Adipocyte (in vitro differentiated cells): Measurements from ENCODE around the gene SLIT3.

ENCODE experiments used
- DNase-seq: peaks from one replicate; pipeline ENCODE4 v3.0.0-alpha.2; 2015; ENCODE audit warnings: low read depth
- H3K27me3 ChIP-seq: replicated peaks from 2 replicates; pipeline ENCODE4 v1.7.0; 2013; ENCODE audit warnings: mild to moderate bottlenecking, low read length, moderate library complexity; ENCODE audit not compliant: control insufficient read depth, insufficient read depth
- H3K36me3 ChIP-seq: 2 replicates; pipeline ENCODE4 v1.7.0; 2013; ENCODE audit warnings: low read length, mild to moderate bottlenecking, moderate library complexity; ENCODE audit not compliant: control insufficient read depth, insufficient read depth, severe bottlenecking
- H3K4me1 ChIP-seq: 2 replicates; pipeline ENCODE4 v1.7.0; 2013; ENCODE audit warnings: mild to moderate bottlenecking, low read length, moderate library complexity; ENCODE audit not compliant: control insufficient read depth, insufficient read depth
- H3K4me3 ChIP-seq: 2 replicates; pipeline ENCODE4 v1.7.0; 2013; ENCODE audit warnings: mild to moderate bottlenecking, low read length, moderate library complexity
- H3K9ac ChIP-seq: 2 replicates; pipeline ENCODE4 v1.7.0; 2013; ENCODE audit warnings: mild to moderate bottlenecking, low read length, moderate library complexity
- H3K9me3 ChIP-seq: 2 replicates; pipeline ENCODE4 v1.7.0; 2013; ENCODE audit warnings: mild to moderate bottlenecking, low read length, moderate library complexity; ENCODE audit not compliant: control insufficient read depth

SLIT3 gene

DNA sequence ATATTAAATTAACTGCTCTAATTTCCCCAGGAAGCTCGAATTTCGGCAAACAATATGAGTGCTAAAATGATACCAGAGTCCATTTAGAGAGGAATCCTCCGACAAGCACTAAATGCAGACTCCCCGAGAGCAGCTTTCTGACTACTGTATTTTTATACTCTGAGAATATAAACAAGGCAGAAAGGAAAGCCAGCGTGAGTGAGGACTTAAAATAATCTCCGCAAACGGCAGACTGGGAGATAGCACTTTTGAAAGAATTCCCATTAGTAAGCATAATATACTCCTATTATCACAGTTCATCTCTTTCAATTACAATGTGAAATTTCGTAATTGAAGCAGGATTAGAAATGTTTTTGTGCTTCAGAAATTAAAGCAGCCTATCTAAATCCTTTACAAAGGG is 452.4 kb downstream of the SLIT3 start:
- no peak for DNase-seq
- H3K9ac ChIP-seq = no peak overlapping the region
- peaks cover 6% of the 10 kb centered on the region for H3K4me1 ChIP-seq
- no peaks in the 10 kb centered on the region for H3K27me3 ChIP-seq
- peaks cover 9% of the 10 kb centered on the region for H3K36me3 ChIP-seq
- no peak overlapping the region for H3K4me3 ChIP-seq
- no peaks in the 10 kb centered on the region for H3K9me3 ChIP-seq

DNA sequence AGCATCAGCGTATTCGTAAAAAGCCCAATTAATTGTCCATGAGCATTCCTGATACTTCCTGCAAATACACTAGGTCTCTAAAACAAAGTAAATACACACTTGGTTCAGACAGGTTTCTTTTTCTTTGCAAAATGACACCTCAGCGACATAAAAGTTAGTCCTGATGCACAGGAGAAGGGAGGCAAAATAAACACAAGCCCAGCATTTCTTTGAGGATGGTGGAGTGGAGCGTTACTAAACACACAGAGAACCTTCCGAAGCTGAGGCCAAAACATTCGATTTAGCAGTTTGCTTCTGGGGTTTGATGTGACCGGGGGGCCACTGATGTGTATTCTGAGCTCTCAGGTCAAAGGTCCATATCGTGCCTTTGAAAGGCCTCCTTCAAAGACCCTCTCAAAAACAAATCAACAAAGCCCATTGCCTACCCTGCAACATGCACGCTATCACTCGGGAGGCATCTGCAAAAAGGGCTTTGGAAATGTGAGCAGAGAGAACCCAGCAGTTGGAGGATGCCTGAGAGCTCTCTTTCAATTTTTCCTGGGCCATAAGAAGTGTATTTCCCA is 453.3 kb downstream of the SLIT3 start:
- peaks cover 15% of the 10 kb centered on the region for H3K4me1 ChIP-seq
- H3K27me3 ChIP-seq = no peaks in the 10 kb centered on the region
- H3K4me3 ChIP-seq = no peak overlapping the region

DNA sequence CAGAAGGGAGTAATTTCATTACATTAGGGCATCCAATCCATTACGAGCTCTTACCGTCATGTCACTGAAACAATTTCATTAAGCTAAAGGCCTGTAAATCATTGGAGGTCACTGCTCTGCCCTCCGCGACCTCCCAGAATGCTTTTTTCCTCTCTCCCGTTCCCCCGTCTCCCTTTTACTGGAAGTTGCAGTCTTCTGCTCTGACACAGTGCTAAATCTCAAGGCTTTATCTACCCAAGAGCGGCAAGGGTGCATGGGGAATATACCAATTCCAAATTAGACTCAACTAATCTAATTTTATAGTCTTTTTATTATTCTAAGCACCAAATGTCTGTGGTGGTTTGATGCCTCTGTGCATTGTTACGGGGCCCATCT is 456.0 kb downstream of the SLIT3 start:
- Histone ChIP-seq H3K9me3 (no peaks in the 10 kb centered on the region), H3K36me3 (peaks cover 18% of the 10 kb centered on the region), H3K9ac (no peak overlapping the region), H3K27me3 (no peaks in the 10 kb centered on the region), H3K4me1 (peaks cover 15% of the 10 kb centered on the region), H3K4me3 (no peak overlapping the region)
- no peak for DNase-seq

More for the DNA sequence above, 453.3 kb downstream of the SLIT3 start:
- Histone ChIP-seq H3K9me3 (no peaks in the 10 kb centered on the region), H3K36me3 (peaks cover 9% of the 10 kb centered on the region), H3K9ac (no peak overlapping the region)
- DNase-seq = no peak

- H3K9ac ChIP-seq = no peak overlapping the region
- no peak overlapping the region for H3K4me3 ChIP-seq
- no peaks in the 10 kb centered on the region for H3K27me3 ChIP-seq
- peaks cover 15% of the 10 kb centered on the region for H3K4me1 ChIP-seq
- peaks cover 20% of the 10 kb centered on the region for H3K36me3 ChIP-seq
- no peaks in the 10 kb centered on the region for H3K9me3 ChIP-seq
- DNase-seq = no peak
Measured at GRCh38 chr5:168844016-168844921, 456.7 kb downstream of the SLIT3 start.

DNA sequence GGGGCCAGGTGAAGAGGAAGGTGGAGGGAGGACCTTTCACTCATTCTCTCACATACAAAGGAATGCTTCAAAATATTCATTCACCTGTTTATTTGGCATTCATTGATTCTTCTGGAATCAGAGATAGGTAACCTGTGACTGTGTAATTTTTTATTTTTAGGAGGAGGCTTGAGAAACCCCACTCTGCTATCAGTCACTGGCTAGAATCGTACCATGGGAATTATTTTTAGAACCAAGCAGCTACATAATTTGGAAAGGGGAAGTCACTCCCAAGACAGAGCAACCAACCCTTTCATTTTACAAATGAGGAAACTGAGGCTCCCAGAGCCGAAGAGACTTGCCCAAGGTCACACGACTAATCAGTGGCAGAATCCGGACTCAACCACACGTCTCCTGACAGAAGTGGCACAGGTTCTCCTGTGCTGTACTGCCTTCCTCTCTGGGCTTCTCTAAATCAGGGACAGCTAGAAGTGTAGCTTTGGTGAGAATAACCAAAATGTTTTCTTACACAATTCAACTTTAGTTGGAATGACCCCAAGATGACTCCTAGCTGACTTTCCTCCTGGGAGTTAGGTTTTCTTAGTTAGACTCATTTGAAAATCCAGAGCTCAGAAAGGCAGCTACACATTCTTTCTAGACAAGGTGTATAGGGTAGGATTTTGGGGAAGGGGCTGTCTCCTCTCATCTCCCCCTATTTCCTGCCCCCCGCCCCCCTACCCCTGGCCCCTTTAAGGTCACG is 457.5 kb downstream of the SLIT3 start:
- peaks cover 15% of the 10 kb centered on the region for H3K4me1 ChIP-seq
- no peak overlapping the region for H3K4me3 ChIP-seq
- H3K9ac ChIP-seq = peak overlapping the region; percentile 21
- no peaks in the 10 kb centered on the region for H3K9me3 ChIP-seq
- peak; percentile 45 for DNase-seq
- H3K27me3 ChIP-seq = no peaks in the 10 kb centered on the region
- peaks cover 20% of the 10 kb centered on the region for H3K36me3 ChIP-seq

DNA sequence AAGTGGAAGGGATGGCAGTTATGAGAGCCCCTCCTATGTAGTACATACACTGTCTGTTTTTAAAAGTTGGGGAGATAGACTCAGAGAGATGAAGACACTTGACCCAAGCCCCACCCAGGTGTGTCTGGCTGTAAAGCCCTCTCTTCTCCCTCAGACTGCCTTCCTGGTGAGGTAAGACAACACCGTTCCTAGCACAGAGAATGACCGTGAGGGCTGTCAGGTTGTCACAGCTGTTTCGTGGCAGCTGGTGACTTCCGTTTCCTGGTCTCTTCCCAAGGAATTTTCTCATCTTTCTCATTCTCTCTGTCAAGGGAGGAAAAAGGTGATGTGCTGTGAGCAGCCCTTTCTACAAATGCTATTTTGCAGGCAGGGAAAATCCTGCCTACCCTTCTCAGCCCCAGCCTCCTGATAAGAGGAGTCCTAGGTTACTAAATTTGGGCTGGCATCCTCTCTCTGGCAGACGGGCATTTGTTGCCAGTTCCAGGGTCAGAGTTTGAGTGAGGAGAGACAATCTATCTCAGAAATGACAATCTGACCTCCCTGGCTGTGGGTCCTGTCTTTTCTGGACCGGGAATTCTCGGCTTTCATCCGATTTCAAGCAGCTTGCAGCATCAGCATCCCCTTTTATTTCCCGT is 458.3 kb downstream of the SLIT3 start:
- H3K36me3 ChIP-seq = peaks cover 17% of the 10 kb centered on the region
- H3K4me3 ChIP-seq = no peak overlapping the region
- DNase-seq = no peak
- H3K9ac ChIP-seq = no peak overlapping the region
- H3K9me3 ChIP-seq = no peaks in the 10 kb centered on the region
- peaks cover 15% of the 10 kb centered on the region for H3K4me1 ChIP-seq
- no peaks in the 10 kb centered on the region for H3K27me3 ChIP-seq

DNA sequence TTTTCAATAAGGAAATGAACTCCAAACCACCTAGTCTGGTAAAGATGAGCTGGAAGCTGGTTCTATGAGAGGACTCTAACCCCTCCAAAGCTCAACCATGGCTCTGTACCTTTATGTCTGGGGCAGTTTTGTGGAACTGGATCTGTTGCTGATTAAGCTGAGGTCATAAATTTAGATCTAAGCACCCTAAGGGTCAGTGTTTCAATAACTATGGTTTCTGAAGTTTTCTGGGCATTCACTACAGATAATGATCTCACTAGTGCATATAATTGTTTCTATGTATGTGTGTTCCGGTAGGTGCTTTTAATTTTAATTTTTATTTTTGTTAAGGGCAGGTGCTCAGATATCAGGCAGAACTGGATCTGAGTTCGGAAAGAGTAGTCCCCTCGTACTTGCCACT is 463.1 kb downstream of the SLIT3 start:
- no peak overlapping the region for H3K4me3 ChIP-seq
- H3K36me3 ChIP-seq = peaks cover 24% of the 10 kb centered on the region
- peaks cover 1% of the 10 kb centered on the region for H3K4me1 ChIP-seq
- no peak overlapping the region for H3K9ac ChIP-seq
- no peaks in the 10 kb centered on the region for H3K27me3 ChIP-seq
- DNase-seq = no peak
- H3K9me3 ChIP-seq = no peaks in the 10 kb centered on the region

DNA sequence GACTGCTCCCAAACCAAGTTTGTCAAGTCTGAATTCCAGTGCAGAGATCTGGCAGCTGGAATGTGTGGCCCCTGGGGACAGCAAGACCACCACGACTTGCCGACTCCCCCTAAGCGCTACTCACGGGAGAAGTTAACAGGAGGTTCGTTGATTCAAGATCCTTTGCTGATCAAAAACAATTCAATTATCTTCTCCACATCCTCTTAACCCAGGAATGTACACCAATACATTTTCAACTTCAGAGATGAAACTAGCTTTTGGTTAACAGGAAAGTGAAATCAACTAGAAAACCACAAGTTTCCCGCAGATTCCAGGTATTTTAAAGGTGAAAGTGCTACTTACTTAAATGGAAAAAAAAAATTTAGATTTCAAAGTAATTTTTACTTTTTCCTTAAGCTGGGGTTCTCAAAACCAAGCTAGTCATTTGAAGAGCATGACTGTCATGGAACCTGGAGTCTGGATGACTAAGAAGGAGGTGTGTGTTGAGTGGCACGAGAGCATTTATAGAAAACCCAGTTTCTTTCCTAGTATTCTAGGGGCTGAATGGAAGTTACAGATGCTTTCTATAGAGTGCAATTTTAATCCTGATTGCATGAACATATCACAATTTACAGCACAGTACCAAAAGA is 464.2 kb downstream of the SLIT3 start:
- Histone ChIP-seq H3K36me3 (peaks cover 29% of the 10 kb centered on the region), H3K9ac (no peak overlapping the region), H3K9me3 (no peaks in the 10 kb centered on the region), H3K4me3 (no peak overlapping the region), H3K4me1 (no peaks in the 10 kb centered on the region), H3K27me3 (no peaks in the 10 kb centered on the region)
- DNase-seq = no peak

DNA sequence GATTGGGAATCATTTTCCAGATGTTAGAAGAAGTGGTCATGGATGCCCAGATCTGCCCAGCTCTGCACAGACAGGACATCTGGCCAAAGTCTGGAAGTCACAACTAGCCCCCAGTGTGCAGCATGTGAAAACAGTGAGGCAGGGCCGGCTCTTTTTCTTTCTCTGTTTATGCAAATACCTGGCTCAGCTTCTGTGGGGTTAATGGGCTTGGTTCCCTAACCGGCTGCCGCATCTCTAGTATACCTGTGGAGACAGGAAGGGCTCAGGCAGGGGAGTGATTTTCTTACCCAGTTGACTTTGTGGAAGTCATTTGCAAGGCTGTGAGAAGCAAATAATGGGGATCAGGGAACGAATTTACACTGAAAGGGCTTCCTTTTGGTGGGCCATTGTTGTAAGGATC is 467.0 kb downstream of the SLIT3 start:
- peaks cover 29% of the 10 kb centered on the region for H3K36me3 ChIP-seq
- no peak overlapping the region for H3K9ac ChIP-seq
- H3K4me3 ChIP-seq = no peak overlapping the region
- H3K4me1 ChIP-seq = no peaks in the 10 kb centered on the region
- H3K27me3 ChIP-seq = no peaks in the 10 kb centered on the region
- no peak for DNase-seq
- H3K9me3 ChIP-seq = no peaks in the 10 kb centered on the region

DNA sequence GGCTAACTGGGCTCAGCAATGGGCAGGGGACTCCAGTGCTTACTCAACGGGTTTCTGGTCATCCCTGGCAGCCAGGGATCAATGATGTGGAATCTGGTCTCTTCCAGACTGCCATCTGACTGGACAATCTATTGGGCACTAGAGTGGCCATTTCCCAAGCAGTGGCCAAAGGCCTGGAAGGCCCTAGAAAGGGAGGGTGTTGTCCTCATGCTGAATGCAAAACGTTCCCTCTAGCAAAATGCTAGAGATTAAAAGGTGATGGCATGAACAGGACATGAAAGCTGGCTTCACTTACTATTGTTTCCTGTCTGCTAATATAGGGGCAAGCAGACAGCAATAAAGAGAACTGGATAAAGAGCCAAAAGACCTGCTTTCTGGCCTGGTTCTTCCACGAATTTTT is 467.6 kb downstream of the SLIT3 start:
- Histone ChIP-seq H3K9me3 (no peaks in the 10 kb centered on the region), H3K4me1 (no peaks in the 10 kb centered on the region), H3K4me3 (no peak overlapping the region), H3K9ac (no peak overlapping the region), H3K36me3 (peaks cover 29% of the 10 kb centered on the region), H3K27me3 (no peaks in the 10 kb centered on the region)
- DNase-seq = no peak
